KG1 (cell line): ENCODE measurements around the gene ITM2B.

Source experiments
- DNase-seq: peaks from one replicate; lab custom pipeline; 2025; lab: John Stamatoyannopoulos, UW

Gene ITM2B

DNA sequence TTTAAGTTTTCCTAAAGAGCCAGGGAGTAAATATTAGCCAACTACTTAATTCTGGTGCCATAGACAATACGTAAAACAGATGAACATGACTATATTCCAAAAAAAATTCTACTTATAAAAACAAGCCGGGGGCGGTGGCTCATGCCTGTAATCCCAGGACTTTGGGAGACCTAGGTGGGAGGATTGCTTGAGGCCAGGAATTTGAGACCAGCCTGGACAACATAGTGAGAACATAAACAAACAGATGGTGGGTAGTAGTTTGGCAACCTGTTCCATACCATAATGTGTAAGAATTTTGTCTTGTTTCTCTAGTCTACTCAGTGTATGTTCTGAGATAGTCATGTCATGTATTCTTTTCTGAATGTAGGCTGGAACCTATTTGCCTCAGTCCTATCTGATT, 25.4 kb downstream of the ITM2B start:
- DNase-seq = no peak

DNA sequence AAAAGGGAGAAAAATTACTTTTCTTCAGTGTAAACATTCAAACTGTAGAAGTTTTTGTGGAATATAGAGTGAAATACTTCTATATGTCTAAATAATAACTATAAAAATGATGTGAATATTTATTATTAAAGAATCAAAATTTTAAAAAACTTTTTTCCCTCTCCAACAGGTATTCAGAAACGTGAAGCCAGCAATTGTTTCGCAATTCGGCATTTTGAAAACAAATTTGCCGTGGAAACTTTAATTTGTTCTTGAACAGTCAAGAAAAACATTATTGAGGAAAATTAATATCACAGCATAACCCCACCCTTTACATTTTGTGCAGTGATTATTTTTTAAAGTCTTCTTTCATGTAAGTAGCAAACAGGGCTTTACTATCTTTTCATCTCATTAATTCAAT, 28.0 kb downstream of the ITM2B start:
- no peak for DNase-seq

DNA sequence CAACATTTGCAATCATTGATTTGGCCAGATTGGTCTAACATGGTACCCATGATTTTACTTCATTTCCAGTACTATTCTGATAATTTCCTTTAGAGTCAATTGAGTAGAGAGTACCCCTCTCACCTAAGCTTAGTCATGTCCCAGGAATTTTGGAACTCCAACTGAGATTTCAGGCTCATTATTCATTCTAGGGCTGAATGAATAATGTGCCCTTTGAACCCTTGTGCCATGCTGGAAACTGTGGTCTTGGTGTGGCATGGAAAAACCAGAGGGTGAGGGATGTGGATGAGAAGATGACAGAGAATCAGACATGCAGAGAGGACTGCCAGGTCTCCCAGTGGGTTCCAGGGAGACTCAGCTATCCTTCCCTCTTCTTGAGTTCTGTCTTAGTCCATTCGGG, 30.2 kb downstream of the ITM2B start:
- no peak for DNase-seq

GRCh38 chr13:48264058-48264457, 31.1 kb downstream of the ITM2B start:
- DNase-seq = no peak

GRCh38 chr13:48265217-48265815, 32.3 kb downstream of the ITM2B start:
- DNase-seq = no peak

DNA sequence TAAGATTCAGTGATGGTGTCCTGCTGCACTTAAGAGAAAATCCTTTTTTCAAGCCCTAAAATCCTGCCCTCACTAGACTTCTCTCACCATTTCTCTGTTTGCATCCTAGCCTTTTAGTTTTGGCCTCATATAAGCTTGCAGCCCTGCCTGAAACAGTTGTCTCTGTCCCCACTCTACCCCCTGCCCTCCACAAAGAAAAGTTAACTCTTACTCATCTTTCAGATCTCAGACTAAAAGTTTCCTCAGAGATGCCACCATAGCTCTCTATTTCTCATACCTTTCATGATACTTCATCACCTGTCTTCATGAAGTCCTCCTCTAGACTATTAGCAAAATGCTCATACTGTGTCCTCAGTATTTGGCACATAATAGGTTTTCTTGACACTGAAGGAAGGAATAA, 33.1 kb downstream of the ITM2B start:
- DNase-seq = no peak

DNA sequence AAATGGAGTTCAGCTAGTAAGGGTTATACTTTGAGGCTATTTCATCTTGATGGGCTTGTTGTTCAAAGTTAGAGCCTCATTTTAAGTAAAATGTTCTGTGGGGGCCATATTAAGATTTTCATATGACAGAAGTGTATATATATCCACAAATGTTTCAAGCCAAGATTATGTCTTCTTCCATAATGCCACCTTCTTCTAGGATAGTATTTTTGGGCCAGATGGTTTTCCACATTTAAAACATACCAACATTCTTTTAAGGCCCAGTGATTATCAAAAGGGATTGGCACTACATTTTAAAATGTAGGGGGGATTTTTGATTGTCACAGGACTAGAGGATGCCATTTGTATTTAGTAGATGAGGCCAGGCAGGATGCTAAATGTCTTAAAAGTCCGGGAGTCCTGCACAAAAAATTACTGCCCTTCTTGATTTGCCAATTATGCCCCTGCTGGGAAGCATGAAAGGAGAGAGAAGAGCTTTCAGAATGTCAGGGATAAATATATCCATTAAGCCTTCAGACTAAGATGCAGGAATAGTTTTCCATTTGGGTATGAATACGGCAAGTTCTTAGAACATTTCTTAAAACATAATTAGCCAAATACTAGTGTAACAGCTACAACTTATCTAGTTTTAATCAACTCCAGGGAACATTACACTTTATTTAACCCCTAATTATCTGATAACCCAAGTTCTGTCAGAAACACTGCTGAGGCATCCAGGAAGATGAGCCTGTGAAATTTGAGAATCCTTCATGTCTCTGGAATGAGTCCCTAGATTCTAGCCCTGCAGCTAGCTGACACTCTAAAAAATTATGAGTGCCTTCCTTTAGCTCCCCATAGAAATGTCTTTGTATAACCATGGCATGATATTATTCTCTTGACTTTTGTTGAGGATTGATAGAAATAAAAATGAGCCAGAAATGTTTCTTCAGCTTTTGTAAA, 34.0 kb downstream of the ITM2B start:
- no peak for DNase-seq

GRCh38 chr13:48268019-48268418, 35.0 kb downstream of the ITM2B start:
- DNase-seq = no peak

DNA sequence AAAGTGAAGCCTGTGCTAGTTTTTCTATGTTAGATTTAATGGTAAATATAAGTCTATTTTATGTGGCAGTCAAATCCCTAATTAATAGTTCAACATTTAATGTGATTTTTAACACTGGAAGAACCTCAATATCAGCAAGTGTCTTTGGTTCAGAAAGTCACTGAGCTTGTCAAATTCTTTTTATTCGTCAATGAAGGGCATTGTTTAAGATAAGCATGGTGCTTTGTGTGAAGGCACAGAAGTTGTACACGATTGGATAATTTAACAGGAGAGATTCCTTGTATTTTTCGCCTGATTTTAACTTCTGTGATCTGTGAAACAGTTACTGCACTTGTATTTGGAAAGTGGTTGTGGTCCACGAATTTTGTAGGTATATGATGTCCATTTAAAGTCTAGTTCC, 40.3 kb downstream of the ITM2B start:
- no peak for DNase-seq

DNA sequence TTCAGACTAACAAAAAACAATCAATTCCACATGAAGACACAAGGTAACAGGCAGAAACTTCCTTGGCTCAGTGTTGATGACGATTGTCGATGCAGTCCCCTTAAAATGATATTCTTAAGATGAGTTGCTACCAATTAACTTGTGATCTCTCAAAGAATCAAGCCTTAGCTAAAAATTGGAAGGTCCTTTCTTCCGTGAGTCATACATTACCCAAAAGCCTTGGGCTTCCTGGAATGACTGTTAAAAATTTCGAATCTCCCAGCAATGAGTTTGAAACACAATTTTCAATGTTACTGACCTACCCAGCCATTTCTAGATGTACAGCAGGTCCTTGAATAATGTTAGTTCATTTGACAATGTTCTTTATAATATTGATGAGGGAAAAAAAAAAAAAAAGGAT, 42.5 kb downstream of the ITM2B start:
- no peak for DNase-seq

DNA sequence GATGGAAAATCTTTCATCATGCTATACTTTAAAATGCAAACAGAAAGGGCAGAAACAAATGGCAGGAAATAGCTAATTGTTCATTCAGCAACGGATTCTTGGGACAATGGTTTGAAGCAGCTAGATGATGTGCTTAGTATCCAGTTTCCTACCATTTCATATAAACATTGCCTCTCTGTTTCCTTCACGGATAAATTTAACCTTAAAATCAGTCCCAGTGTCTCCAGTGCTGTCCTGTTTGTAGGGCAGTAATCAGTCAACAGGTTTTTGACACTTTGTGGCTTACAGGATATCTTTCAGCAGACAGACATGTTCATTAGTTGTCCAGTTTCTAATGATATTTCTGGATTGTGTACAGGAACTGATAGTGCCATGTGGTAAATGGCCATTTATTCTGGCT, 45.8 kb downstream of the ITM2B start:
- no peak for DNase-seq

DNA sequence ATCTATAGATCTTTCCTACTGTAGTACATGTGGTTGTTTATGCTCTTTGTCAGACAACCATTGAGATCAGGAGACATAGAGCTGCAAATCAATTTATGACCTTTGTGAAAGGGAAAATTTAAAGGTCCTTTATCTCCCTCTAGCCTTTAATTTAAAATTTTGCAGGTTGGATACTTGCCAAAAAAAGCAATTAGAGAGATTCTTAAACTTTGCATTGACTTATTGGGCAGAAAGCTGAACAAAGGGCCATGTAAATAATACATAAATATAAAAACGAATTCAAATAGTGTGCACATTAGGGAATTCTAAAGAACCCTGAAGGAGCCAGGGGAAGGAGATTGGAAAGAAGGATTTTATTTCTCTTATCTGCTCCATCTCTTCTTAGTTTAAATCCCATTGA, 48.5 kb downstream of the ITM2B start:
- DNase-seq = no peak

GRCh38 chr13:48291730-48292129, 58.7 kb downstream of the ITM2B start:
- no peak for DNase-seq

- DNase-seq = no peak
These were observed 59.6 kb downstream of the ITM2B start for GRCh38 chr13:48292650-48293049.

DNA sequence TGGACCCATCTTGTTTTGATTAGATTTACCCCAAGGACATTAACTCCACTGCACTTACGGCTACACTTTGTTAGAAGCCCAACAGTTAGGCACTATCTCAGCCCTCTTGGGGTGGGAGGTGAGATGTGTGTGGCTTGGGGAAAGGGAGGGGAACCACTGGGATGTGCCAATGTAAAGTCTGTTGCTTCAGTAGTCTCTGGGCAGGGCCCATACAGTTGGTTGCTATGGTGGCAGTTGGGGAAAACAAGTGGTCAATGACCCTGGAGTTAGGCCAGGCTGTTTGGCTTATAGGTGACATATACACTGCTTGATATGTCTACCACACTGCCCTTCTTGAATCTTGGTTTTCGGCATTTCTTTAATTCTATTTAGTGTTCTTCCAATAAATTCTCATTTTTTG, 61.6 kb downstream of the ITM2B start:
- no peak for DNase-seq

- no peak for DNase-seq
These were observed 62.3 kb downstream of the ITM2B start for GRCh38 chr13:48295271-48295670.

DNA sequence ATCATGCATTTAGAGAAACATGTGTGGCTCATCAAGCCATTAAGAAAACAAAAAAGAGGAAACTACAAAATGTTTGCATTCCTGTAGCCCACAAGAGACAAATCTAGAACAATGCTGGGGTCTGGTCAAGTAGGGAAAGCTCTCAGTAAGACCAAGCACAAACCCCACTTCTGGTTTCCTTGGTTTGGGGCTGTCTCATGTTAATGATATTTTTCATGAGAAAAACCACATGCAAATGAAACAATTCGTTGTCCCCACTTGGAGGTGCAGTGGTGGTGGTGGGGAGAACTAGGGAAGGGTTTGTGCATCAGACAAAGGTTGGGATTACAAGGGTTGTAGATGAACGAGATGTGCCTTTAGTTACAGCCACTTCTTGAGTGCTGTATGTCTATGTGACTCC, 63.5 kb downstream of the ITM2B start:
- no peak for DNase-seq

- DNase-seq = no peak
These were observed 64.3 kb downstream of the ITM2B start for GRCh38 chr13:48297131-48297786.

DNA sequence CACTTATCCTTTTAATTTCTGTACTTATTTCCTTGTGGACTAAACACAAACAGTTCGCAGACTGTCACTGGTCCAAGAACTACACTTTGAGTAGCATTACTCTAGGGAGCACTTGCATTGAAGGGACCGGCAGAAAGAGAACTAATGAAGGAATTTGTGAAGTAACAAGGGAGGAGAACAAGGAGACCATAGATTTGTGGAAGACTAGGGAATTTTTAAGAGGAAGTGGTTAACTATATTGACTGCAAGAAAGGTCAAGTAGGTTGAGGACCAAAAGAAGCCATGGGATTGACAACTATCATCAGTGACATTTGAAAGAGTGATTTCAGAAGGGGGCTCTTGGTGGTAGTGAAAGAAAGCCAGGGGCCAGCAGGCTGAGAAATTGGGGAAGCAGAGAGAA, 66.6 kb downstream of the ITM2B start:
- DNase-seq = no peak

GRCh38 chr13:48302871-48303358, 69.9 kb downstream of the ITM2B start:
- no peak for DNase-seq

GRCh38 chr13:48303359-48304142, 70.5 kb downstream of the ITM2B start, which contains the start of gene RB1:
Gene RB1, plus strand, starts transcription at chr13:48303751. Its CDS starts 162 bp downstream, at chr13:48303913.
- peak; percentile 63 for DNase-seq
